ENCODE data around the gene SNRK.

The SNRK gene

GRCh38 chr3:43268636-43269035 lies 17.7 kb upstream of the SNRK start:
- DNase-seq (ENCODE audit: low read depth in 2 of 2): no peak

- no peak for DNase-seq (ENCODE audit: low read depth in 2 of 2)
Measured at GRCh38 chr3:43270078-43270477, 16.3 kb upstream of the SNRK start.

- no peak for DNase-seq (ENCODE audit: low read depth in 2 of 2)
Measured at GRCh38 chr3:43273416-43273815, 12.9 kb upstream of the SNRK start.

- no peak for DNase-seq (ENCODE audit: low read depth in 2 of 2)
Measured at GRCh38 chr3:43279082-43279481, 7.3 kb upstream of the SNRK start.

GRCh38 chr3:43279532-43279931 lies 6.8 kb upstream of the SNRK start:
- DNase-seq (ENCODE audit: low read depth in 2 of 2): no peak

GRCh38 chr3:43281020-43281419 lies 5.3 kb upstream of the SNRK start:
- DNase-seq (ENCODE audit: low read depth in 2 of 2): no peak

GRCh38 chr3:43284171-43284570 lies 2.2 kb upstream of the SNRK start:
- no peak for DNase-seq (ENCODE audit: low read depth in 2 of 2)

GRCh38 chr3:43285644-43286043 lies 696 bp upstream of the SNRK start:
- DNase-seq (ENCODE audit: low read depth in 2 of 2): no peak

- no peak for DNase-seq (ENCODE audit: low read depth in 2 of 2)
Measured at GRCh38 chr3:43286841-43287499, 630 bp downstream of the SNRK start.

GRCh38 chr3:43287500-43287873 lies 1.1 kb downstream of the SNRK start:
- no peak for DNase-seq (ENCODE audit: low read depth in 2 of 2)

- DNase-seq (ENCODE audit: low read depth in 2 of 2): no peak
Measured at GRCh38 chr3:43288366-43288765, 2.0 kb downstream of the SNRK start.

- DNase-seq (ENCODE audit: low read depth in 2 of 2): no peak
Measured at GRCh38 chr3:43288850-43289249, 2.5 kb downstream of the SNRK start.

- DNase-seq (ENCODE audit: low read depth in 2 of 2): no peak
Measured at GRCh38 chr3:43289401-43289800, 3.1 kb downstream of the SNRK start.

GRCh38 chr3:43289841-43290470 lies 3.6 kb downstream of the SNRK start:
- no peak for DNase-seq (ENCODE audit: low read depth in 2 of 2)

GRCh38 chr3:43290956-43291355 lies 4.6 kb downstream of the SNRK start:
- DNase-seq (ENCODE audit: low read depth in 2 of 2): no peak

- DNase-seq (ENCODE audit: low read depth in 2 of 2): no peak
Measured at GRCh38 chr3:43291546-43291945, 5.2 kb downstream of the SNRK start.

GRCh38 chr3:43294975-43295374 lies 8.6 kb downstream of the SNRK start:
- DNase-seq (ENCODE audit: low read depth in 2 of 2): no peak

- no peak for DNase-seq (ENCODE audit: low read depth in 2 of 2)
Measured at GRCh38 chr3:43296565-43296964, 10.2 kb downstream of the SNRK start.

- DNase-seq (ENCODE audit: low read depth in 2 of 2): no peak
Measured at GRCh38 chr3:43298292-43298691, 12.0 kb downstream of the SNRK start.

- no peak for DNase-seq (ENCODE audit: low read depth in 2 of 2)
Measured at GRCh38 chr3:43298761-43299160, 12.4 kb downstream of the SNRK start.

GRCh38 chr3:43302116-43302880 lies 16.0 kb downstream of the SNRK start:
- no peak for DNase-seq (ENCODE audit: low read depth in 2 of 2)

GRCh38 chr3:43304126-43304525 lies 17.8 kb downstream of the SNRK start:
- no peak for DNase-seq (ENCODE audit: low read depth in 2 of 2)

- DNase-seq (ENCODE audit: low read depth in 2 of 2): no peak
Measured at GRCh38 chr3:43307226-43307625, 20.9 kb downstream of the SNRK start.

All from stimulated activated CD4-positive, alpha-beta T cell treated with anti-CD3 and anti-CD28 coated beads, Interleukin-4, amount 100 ng/mL, for 48 hours (primary cell).